GM21825 (cell line): ENCODE measurements around the gene BRD4.

Source experiments
- ATAC-seq: cut with Tn5 transposase; IDR thresholded peaks from one replicate; pipeline ENCODE4 v1.9.1; 2021; ENCODE audit warnings: mild to moderate bottlenecking, moderate library complexity; ENCODE audit not compliant: unreplicated experiment

The BRD4 gene

GRCh38 chr19:15197942-15198341, 134.4 kb downstream of the BRD4 start:
- ATAC-seq = no peak

- no peak for ATAC-seq
Measured at GRCh38 chr19:15197275-15197941, 134.9 kb downstream of the BRD4 start.

GRCh38 chr19:15196360-15197005, 135.9 kb downstream of the BRD4 start:
- ATAC-seq = no peak

- no peak for ATAC-seq
Measured at GRCh38 chr19:15195371-15196334, 136.7 kb downstream of the BRD4 start.

- ATAC-seq = no peak
Measured at GRCh38 chr19:15194938-15195337, 137.4 kb downstream of the BRD4 start.

GRCh38 chr19:15191982-15192381, 140.4 kb downstream of the BRD4 start:
- ATAC-seq = no peak

GRCh38 chr19:15191514-15191913, 140.8 kb downstream of the BRD4 start:
- ATAC-seq = no peak

- ATAC-seq = no peak
Measured at GRCh38 chr19:15188851-15189250, 143.5 kb downstream of the BRD4 start.

- ATAC-seq = no peak
Measured at GRCh38 chr19:15187026-15188007, 145.0 kb downstream of the BRD4 start.
